Amniotic stem cell (primary cell): Measurements from ENCODE around the gene RAB14.
"Not testable (repeated sequence)": the region's sequence is repeated elsewhere in the genome, so short reads cannot be mapped to it uniquely, and the experiment has no call there.

Experiments
- DNase-seq: peaks from one replicate; lab custom pipeline; 2025; lab: John Stamatoyannopoulos, UW

The RAB14 gene

GRCh38 chr9:121191235-121191634, 10.4 kb downstream of the RAB14 start:
- no peak for DNase-seq

GRCh38 chr9:121189660-121190059, 12.0 kb downstream of the RAB14 start:
- DNase-seq: no peak

GRCh38 chr9:121189006-121189405, 12.7 kb downstream of the RAB14 start:
- no peak for DNase-seq

GRCh38 chr9:121187636-121188305, 13.9 kb downstream of the RAB14 start:
- no peak for DNase-seq

GRCh38 chr9:121185774-121186403, 15.8 kb downstream of the RAB14 start:
- no peak for DNase-seq

- DNase-seq: no peak
Observed at GRCh38 chr9:121185178-121185745, 16.4 kb downstream of the RAB14 start.

- no peak for DNase-seq
Observed at GRCh38 chr9:121184463-121184862, 17.2 kb downstream of the RAB14 start.

- DNase-seq: no peak
Observed at GRCh38 chr9:121183666-121184423, 17.8 kb downstream of the RAB14 start.

GRCh38 chr9:121182989-121183388, 18.7 kb downstream of the RAB14 start:
- no peak for DNase-seq

GRCh38 chr9:121182101-121182836, 19.4 kb downstream of the RAB14 start:
- DNase-seq: no peak

GRCh38 chr9:121179930-121180681, 21.6 kb downstream of the RAB14 start:
- no peak for DNase-seq

- DNase-seq: not testable (repeated sequence)
Observed at GRCh38 chr9:121179373-121179721, 22.3 kb downstream of the RAB14 start.

- no peak for DNase-seq
Observed at GRCh38 chr9:121178676-121179372, 22.8 kb downstream of the RAB14 start.

- no peak for DNase-seq
Observed at GRCh38 chr9:121173501-121173900, 28.2 kb downstream of the RAB14 start.

GRCh38 chr9:121172726-121173487, 28.8 kb downstream of the RAB14 start:
- no peak for DNase-seq

- DNase-seq: no peak
Observed at GRCh38 chr9:121171236-121171635, 30.4 kb downstream of the RAB14 start.

GRCh38 chr9:121169094-121169601, 32.5 kb downstream of the RAB14 start:
- no peak for DNase-seq

- DNase-seq: no peak
Observed at GRCh38 chr9:121168052-121168451, 33.6 kb downstream of the RAB14 start.

- DNase-seq: no peak
Observed at GRCh38 chr9:121160025-121160424, 41.6 kb downstream of the RAB14 start.

- no peak for DNase-seq
Observed at GRCh38 chr9:121157939-121158338, 43.7 kb downstream of the RAB14 start.
